ENCODE measurements around the gene LRG1. TPM values are rescaled to one million over a fixed set of nuclear protein-coding genes. Genes with fewer than 3 reads are reported as not detected.

Gene LRG1
- polyA plus RNA-seq, 1 donor, result 0.43 TPM

GRCh38 chr19:4493104-4493928 is 46.5 kb downstream of the LRG1 start:
- no peak for DNase-seq

- DNase-seq, result no peak
Observed at GRCh38 chr19:4492337-4493103, 47.3 kb downstream of the LRG1 start.

- DNase-seq, result no peak
Observed at GRCh38 chr19:4491446-4491845, 48.4 kb downstream of the LRG1 start.

DNA sequence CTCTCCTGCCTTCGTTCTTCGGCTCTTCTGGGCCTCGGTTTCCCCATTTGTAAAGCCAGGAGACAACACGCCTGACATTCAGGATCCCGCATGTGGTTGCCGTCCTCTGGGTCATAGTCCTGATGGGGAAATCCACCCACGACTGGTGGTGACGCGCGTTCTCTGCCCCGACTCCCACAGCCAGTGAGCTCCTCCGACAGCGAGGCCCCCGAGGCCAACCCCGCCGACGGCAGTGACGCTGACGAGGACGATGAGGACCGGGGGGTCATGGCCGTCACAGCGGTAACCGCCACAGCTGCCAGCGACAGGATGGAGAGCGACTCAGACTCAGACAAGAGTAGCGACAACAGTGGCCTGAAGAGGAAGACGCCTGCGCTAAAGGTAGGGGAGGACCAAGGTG is 51.3 kb downstream of the LRG1 start:
- no peak for DNase-seq

GRCh38 chr19:4487572-4487971 is 52.3 kb downstream of the LRG1 start:
- DNase-seq, result no peak

Other genes starting within 250 kb of the LRG1 start
- gene TMIGD2, start 237.6 kb downstream of the LRG1 start, polyA plus RNA-seq (ENCODE audit: insufficient read length), result 0.89 TPM
- gene FSD1, start 235.4 kb downstream of the LRG1 start, polyA plus RNA-seq (ENCODE audit: insufficient read length), result 1.2 TPM
- 5.9 TPM for gene STAP2, start 201.2 kb downstream of the LRG1 start, polyA plus RNA-seq (ENCODE audit: insufficient read length)
- gene MPND, start 196.5 kb downstream of the LRG1 start, polyA plus RNA-seq (ENCODE audit: insufficient read length), result 17.3 TPM
- gene SH3GL1, start 139.5 kb downstream of the LRG1 start, polyA plus RNA-seq (ENCODE audit: insufficient read length), result 64.4 TPM
- 10.7 TPM for gene CHAF1A, start 137.4 kb downstream of the LRG1 start, polyA plus RNA-seq (ENCODE audit: insufficient read length)
- gene UBXN6, start 82.2 kb downstream of the LRG1 start, polyA plus RNA-seq (ENCODE audit: insufficient read length), result 145 TPM
- 88.0 TPM for gene HDGFL2, start 67.7 kb downstream of the LRG1 start, polyA plus RNA-seq (ENCODE audit: insufficient read length)
- gene PLIN4, start 21.6 kb downstream of the LRG1 start, polyA plus RNA-seq (ENCODE audit: insufficient read length), result 8.8 TPM
- 4.3 TPM for gene PLIN5, start 4.8 kb downstream of the LRG1 start, polyA plus RNA-seq (ENCODE audit: insufficient read length)
- 66.0 TPM for gene SEMA6B, start 19.6 kb upstream of the LRG1 start, polyA plus RNA-seq (ENCODE audit: insufficient read length)
- gene TNFAIP8L1, start 99.5 kb upstream of the LRG1 start, polyA plus RNA-seq (ENCODE audit: insufficient read length), result 13.1 TPM
- 56.4 TPM for gene MYDGF, start 130.3 kb upstream of the LRG1 start, polyA plus RNA-seq (ENCODE audit: insufficient read length)
- gene DPP9, start 183.8 kb upstream of the LRG1 start, polyA plus RNA-seq (ENCODE audit: insufficient read length), result 29.8 TPM

Data from hindlimb muscle (tissue), 1 donor.